WTC11 (cell line): ENCODE measurements around the gene SETX. TPM values are rescaled to one million over a fixed set of nuclear protein-coding genes. Genes with fewer than 3 reads are reported as not detected.

Experiments used
- ATAC-seq: fragments of 200-7000 bp; cut with Tn5 transposase; 2 replicates; pipeline ENCODE4 v1.10.0; 2021; ENCODE audit warnings: mild to moderate bottlenecking, moderate library complexity
- CTCF ChIA-PET: fragments of 300-600 bp; sonication (Branson Sonifier 250); formaldehyde crosslinking; loops from one replicate; lab custom pipeline; 2021; ENCODE audit warnings: antibody characterized with exemption; lab: Charles Lee
- POLR2A ChIA-PET: fragments of 350-600 bp; sonication (Branson Sonifier 250); formaldehyde crosslinking; loops from one replicate; lab custom pipeline; 2021; ENCODE audit warnings: antibody characterized with exemption; lab: Charles Lee
- DNase-seq: peaks from one replicate; pipeline ENCODE4 v3.0.0; 2021; ENCODE audit warnings: low spot score
- H3K27ac Mint-ChIP-seq: 2 replicates; pipeline ENCODE4 v1.8.0; 2021; ENCODE audit warnings: mixed read lengths
- H3K27me3 Mint-ChIP-seq: 2 replicates; pipeline ENCODE4 v1.8.0; 2021; ENCODE audit warnings: low read depth, mild to moderate bottlenecking, moderate library complexity, mixed read lengths
- H3K36me3 Mint-ChIP-seq: 2 replicates; pipeline ENCODE4 v1.8.0; 2021; ENCODE audit warnings: mixed read lengths
- H3K4me1 Mint-ChIP-seq: 2 replicates; pipeline ENCODE4 v1.8.0; 2022; ENCODE audit warnings: mixed read lengths
- H3K4me3 Mint-ChIP-seq: 2 replicates; pipeline ENCODE4 v1.8.0; 2021; ENCODE audit warnings: mild to moderate bottlenecking, moderate library complexity, mixed read lengths
- H3K9me3 Mint-ChIP-seq: 2 replicates; pipeline ENCODE4 v1.8.0; 2021; ENCODE audit warnings: mixed read lengths
- CBFB ChIP-seq: sonication (generic); formaldehyde crosslinking; IDR thresholded peaks from 2 replicates; pipeline ENCODE4 v1.8.1; 2022; ENCODE audit warnings: mild to moderate bottlenecking, low read depth, missing genetic modification reagents
- CREB1 ChIP-seq: sonication (generic); formaldehyde crosslinking; IDR thresholded peaks from 2 replicates; pipeline ENCODE4 v1.8.0; 2023; ENCODE audit warnings: mild to moderate bottlenecking, missing genetic modification reagents
- CREM ChIP-seq: sonication (generic); formaldehyde crosslinking; IDR thresholded peaks from 2 replicates; pipeline ENCODE4 v1.8.1; 2022; ENCODE audit warnings: mild to moderate bottlenecking, missing genetic modification reagents, moderate library complexity
- GABPB1 ChIP-seq: sonication (generic); formaldehyde crosslinking; IDR thresholded peaks from 2 replicates; pipeline ENCODE4 v1.8.1; 2023; ENCODE audit warnings: mild to moderate bottlenecking, missing genetic modification reagents
- GTF2I ChIP-seq: fragments of 250-450 bp; sonication (Bioruptor Pico); conservative IDR thresholded peaks from 2 replicates; pipeline ENCODE4 v1.4.0; 2021; ENCODE audit warnings: mild to moderate bottlenecking
- HMGA2 ChIP-seq: fragments of 250-450 bp; sonication (Bioruptor Pico); IDR thresholded peaks from 2 replicates; pipeline ENCODE4 v1.4.0; 2021; ENCODE audit warnings: mild to moderate bottlenecking, moderate library complexity
- NFYB ChIP-seq: sonication (generic); formaldehyde crosslinking; conservative IDR thresholded peaks from 2 replicates; pipeline ENCODE4 v1.8.0; 2022; ENCODE audit warnings: low read depth, missing genetic modification reagents
- PRRX2 ChIP-seq: fragments of 250-450 bp; sonication (Bioruptor Pico); IDR thresholded peaks from 2 replicates; pipeline ENCODE4 v1.8.0; 2021; ENCODE audit warnings: mild to moderate bottlenecking
- RELA ChIP-seq: sonication (generic); formaldehyde crosslinking; IDR thresholded peaks from 2 replicates; pipeline ENCODE4 v1.8.1; 2022; ENCODE audit warnings: missing genetic modification reagents, mild to moderate bottlenecking, borderline replicate concordance
- RORB ChIP-seq: fragments of 250-450 bp; sonication (Bioruptor Pico); IDR thresholded peaks from 2 replicates; pipeline ENCODE4 v1.9.0; 2021; ENCODE audit warnings: mild to moderate bottlenecking
- TCF7 ChIP-seq: sonication (generic); formaldehyde crosslinking; IDR thresholded peaks from 2 replicates; pipeline ENCODE4 v1.8.0; 2022; ENCODE audit warnings: mild to moderate bottlenecking, low read depth, missing genetic modification reagents, moderate library complexity
- ZNF232 ChIP-seq: sonication (generic); formaldehyde crosslinking; IDR thresholded peaks from 2 replicates; pipeline ENCODE4 v1.8.0; 2022; ENCODE audit warnings: mild to moderate bottlenecking, missing genetic modification reagents
- total RNA-seq: library from RNA; stranded (reverse); gene quantifications from 3 replicates; pipeline ENCODE4 v1.2.3, GENCODE V29; 2021
- TF ChIP-seq, protein P1 (sequence below): sonication (generic); formaldehyde crosslinking; IDR thresholded peaks from 2 replicates; pipeline ENCODE4 v1.8.0; 2022; ENCODE audit warnings: missing genetic modification reagents
- TF ChIP-seq, protein P2 (sequence below): sonication (generic); formaldehyde crosslinking; IDR thresholded peaks from 2 replicates; pipeline ENCODE4 v1.8.1; 2022; ENCODE audit warnings: mild to moderate bottlenecking, moderate library complexity, missing genetic modification reagents
- TF ChIP-seq, protein P3 (sequence below): sonication (generic); formaldehyde crosslinking; conservative IDR thresholded peaks from 2 replicates; pipeline ENCODE4 v1.8.1; 2023; ENCODE audit warnings: mild to moderate bottlenecking, low read depth, missing genetic modification reagents, moderate library complexity
- TF ChIP-seq, protein P4 (sequence below): sonication (generic); formaldehyde crosslinking; IDR thresholded peaks from 2 replicates; pipeline ENCODE4 v1.8.1; 2022; ENCODE audit warnings: low read depth, mild to moderate bottlenecking, moderate library complexity, missing genetic modification reagents, borderline replicate concordance
- TF ChIP-seq, protein P5 (sequence below): fragments of 250-450 bp; sonication (Bioruptor Pico); conservative IDR thresholded peaks from 2 replicates; pipeline ENCODE4 v1.9.0; 2021; ENCODE audit warnings: mild to moderate bottlenecking

The SETX gene
- total RNA-seq, 1 experiment from 2014 or later, result 30.1 TPM

DNA sequence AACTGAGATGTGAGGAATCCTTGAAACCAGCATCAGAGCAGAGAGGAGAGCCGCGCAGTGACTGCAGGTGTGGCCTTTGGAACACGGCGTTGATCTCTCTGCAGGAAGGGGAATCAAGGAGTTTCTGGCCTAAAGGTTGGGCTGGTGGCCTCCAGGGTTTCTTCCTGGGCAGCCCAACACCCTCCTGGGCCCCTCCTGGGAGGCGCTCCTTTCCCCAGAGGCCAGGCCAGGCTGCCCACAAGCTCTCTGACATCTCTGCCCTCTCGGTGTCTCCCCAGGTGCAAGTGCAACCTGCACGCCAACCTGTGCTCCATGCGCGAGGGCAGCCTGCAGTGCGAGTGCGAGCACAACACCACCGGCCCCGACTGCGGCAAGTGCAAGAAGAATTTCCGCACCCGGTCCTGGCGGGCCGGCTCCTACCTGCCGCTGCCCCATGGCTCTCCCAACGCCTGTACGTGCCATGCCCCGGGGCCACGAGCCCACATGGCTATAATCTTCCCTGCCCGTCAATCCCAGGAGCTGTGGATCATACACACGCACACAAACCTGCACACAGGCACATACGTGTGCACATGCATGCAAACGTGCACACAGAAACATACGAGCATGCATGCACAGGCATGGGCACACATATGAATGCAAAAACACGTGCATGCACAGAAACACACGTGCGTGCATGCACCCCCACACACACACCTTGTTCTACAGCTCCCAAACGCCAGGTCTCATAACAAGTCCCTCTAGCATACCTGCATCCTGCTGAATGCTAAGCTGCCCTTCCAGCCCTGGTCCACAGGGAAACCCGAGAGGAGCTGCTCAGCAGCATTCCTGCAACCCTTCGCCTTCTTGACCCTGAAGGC, 128.0 kb downstream of the SETX start:
- Mint-ChIP-seq H3K27ac (no peak overlapping the region), H3K27me3 (no peaks in the 10 kb centered on the region), H3K4me3 (no peak overlapping the region), H3K4me1 (no peaks in the 10 kb centered on the region), H3K36me3 (no peaks in the 10 kb centered on the region), H3K9me3 (no peaks in the 10 kb centered on the region)
- DNase-seq, result no peak
- TF ChIP-seq RELA (CRISPR knock-in tag), result no peak
- TF ChIP-seq CREM (CRISPR knock-in tag), result no peak
- TF ChIP-seq, protein P1, sequence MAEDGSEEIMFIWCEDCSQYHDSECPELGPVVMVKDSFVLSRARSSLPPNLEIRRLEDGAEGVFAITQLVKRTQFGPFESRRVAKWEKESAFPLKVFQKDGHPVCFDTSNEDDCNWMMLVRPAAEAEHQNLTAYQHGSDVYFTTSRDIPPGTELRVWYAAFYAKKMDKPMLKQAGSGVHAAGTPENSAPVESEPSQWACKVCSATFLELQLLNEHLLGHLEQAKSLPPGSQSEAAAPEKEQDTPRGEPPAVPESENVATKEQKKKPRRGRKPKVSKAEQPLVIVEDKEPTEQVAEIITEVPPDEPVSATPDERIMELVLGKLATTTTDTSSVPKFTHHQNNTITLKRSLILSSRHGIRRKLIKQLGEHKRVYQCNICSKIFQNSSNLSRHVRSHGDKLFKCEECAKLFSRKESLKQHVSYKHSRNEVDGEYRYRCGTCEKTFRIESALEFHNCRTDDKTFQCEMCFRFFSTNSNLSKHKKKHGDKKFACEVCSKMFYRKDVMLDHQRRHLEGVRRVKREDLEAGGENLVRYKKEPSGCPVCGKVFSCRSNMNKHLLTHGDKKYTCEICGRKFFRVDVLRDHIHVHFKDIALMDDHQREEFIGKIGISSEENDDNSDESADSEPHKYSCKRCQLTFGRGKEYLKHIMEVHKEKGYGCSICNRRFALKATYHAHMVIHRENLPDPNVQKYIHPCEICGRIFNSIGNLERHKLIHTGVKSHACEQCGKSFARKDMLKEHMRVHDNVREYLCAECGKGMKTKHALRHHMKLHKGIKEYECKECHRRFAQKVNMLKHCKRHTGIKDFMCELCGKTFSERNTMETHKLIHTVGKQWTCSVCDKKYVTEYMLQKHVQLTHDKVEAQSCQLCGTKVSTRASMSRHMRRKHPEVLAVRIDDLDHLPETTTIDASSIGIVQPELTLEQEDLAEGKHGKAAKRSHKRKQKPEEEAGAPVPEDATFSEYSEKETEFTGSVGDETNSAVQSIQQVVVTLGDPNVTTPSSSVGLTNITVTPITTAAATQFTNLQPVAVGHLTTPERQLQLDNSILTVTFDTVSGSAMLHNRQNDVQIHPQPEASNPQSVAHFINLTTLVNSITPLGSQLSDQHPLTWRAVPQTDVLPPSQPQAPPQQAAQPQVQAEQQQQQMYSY (CRISPR knock-in tag), result no peak
- no peak for TF ChIP-seq CREB1 (CRISPR knock-in tag)
- TF ChIP-seq GTF2I, result no peak
- no peak for TF ChIP-seq GABPB1 (CRISPR knock-in tag)
- TF ChIP-seq TCF7 (CRISPR knock-in tag), result no peak
- TF ChIP-seq, protein P2, sequence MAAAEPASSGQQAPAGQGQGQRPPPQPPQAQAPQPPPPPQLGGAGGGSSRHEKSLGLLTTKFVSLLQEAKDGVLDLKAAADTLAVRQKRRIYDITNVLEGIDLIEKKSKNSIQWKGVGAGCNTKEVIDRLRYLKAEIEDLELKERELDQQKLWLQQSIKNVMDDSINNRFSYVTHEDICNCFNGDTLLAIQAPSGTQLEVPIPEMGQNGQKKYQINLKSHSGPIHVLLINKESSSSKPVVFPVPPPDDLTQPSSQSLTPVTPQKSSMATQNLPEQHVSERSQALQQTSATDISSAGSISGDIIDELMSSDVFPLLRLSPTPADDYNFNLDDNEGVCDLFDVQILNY (CRISPR knock-in tag), result no peak
- TF ChIP-seq, protein P3, sequence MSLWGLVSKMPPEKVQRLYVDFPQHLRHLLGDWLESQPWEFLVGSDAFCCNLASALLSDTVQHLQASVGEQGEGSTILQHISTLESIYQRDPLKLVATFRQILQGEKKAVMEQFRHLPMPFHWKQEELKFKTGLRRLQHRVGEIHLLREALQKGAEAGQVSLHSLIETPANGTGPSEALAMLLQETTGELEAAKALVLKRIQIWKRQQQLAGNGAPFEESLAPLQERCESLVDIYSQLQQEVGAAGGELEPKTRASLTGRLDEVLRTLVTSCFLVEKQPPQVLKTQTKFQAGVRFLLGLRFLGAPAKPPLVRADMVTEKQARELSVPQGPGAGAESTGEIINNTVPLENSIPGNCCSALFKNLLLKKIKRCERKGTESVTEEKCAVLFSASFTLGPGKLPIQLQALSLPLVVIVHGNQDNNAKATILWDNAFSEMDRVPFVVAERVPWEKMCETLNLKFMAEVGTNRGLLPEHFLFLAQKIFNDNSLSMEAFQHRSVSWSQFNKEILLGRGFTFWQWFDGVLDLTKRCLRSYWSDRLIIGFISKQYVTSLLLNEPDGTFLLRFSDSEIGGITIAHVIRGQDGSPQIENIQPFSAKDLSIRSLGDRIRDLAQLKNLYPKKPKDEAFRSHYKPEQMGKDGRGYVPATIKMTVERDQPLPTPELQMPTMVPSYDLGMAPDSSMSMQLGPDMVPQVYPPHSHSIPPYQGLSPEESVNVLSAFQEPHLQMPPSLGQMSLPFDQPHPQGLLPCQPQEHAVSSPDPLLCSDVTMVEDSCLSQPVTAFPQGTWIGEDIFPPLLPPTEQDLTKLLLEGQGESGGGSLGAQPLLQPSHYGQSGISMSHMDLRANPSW, result no peak
- TF ChIP-seq ZNF232, result no peak
- TF ChIP-seq HMGA2, result no peak
- no peak for TF ChIP-seq PRRX2
- TF ChIP-seq, protein P4, sequence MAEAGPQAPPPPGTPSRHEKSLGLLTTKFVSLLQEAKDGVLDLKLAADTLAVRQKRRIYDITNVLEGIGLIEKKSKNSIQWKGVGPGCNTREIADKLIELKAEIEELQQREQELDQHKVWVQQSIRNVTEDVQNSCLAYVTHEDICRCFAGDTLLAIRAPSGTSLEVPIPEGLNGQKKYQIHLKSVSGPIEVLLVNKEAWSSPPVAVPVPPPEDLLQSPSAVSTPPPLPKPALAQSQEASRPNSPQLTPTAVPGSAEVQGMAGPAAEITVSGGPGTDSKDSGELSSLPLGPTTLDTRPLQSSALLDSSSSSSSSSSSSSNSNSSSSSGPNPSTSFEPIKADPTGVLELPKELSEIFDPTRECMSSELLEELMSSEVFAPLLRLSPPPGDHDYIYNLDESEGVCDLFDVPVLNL, result no peak
- TF ChIP-seq RORB (CRISPR knock-in tag), result no peak
- TF ChIP-seq CBFB (CRISPR knock-in tag), result no peak
- no peak for TF ChIP-seq NFYB
- TF ChIP-seq, protein P5, sequence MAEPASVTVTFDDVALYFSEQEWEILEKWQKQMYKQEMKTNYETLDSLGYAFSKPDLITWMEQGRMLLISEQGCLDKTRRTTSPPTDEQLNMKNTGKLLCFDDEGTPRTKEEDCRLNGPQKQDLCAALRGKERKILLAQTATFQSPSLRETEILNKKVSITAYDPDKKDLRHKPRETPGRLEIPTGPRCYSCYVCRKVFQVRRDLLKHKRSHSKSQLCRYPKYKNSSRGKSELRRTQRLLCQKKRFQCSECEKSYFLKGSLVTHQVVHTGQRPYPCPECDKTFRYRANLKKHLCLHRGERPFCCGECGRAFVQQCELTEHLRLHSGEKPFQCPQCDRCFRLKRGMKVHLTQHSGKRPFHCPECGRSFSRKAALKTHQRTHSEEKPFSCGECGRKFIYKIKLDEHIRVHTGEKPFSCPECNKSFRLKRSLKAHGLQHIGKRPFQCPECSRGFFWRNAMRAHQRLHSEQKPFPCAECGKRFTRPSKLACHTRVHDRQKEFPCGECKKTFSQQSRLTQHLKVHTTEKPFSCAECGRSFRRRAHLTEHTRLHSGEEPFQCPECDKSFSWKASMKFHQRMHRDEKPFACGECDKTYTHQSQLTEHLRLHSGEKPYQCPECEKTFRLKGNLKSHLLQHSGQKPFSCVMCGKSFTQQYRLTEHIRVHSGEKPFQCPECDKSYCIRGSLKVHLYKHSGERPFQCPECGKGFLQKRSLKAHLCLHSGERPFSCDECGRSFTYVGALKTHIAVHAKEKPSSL, result no peak
- POLR2A ChIA-PET, result interaction anchor here (1.0 kb wide), 1 partner anchor 41 kb away, joined by 9 read pairs; no protein-coding TSS in a partner anchor
- no peak for ATAC-seq
- CTCF ChIA-PET, result interaction anchor here (1.0 to 2.0 kb wide), 5 partner anchors 9 to 57 kb away, joined by 4 to 14 read pairs (median 5); no protein-coding TSS in a partner anchor
